KMS-11 (cell line): ENCODE results near the gene MED26.

Experiments
- H2AFZ ChIP-seq: fragments of 200-600 bp; sonication (generic); 2 replicates; pipeline ENCODE4 v1.6.1; 2016; ENCODE audit warnings: antibody characterized with exemption, mixed run types, low read depth
- H3K27ac ChIP-seq: fragments of 200-600 bp; sonication (generic); 2 replicates; pipeline ENCODE4 v1.6.1; 2016; ENCODE audit warnings: mild to moderate bottlenecking, mixed run types
- H3K27me3 ChIP-seq: fragments of 200-600 bp; sonication (generic); 2 replicates; pipeline ENCODE4 v1.6.1; 2017; ENCODE audit warnings: mild to moderate bottlenecking, low read depth, mixed run types, moderate library complexity; ENCODE audit not compliant: insufficient read depth
- H3K36me3 ChIP-seq: fragments of 200-600 bp; sonication (generic); 2 replicates; pipeline ENCODE4 v1.6.1; 2017; ENCODE audit warnings: mild to moderate bottlenecking, mixed run types; ENCODE audit not compliant: insufficient read depth
- H3K4me1 ChIP-seq: fragments of 200-600 bp; sonication (generic); 2 replicates; pipeline ENCODE4 v1.6.1; 2016; ENCODE audit warnings: mild to moderate bottlenecking, low read depth, mixed run types; ENCODE audit not compliant: poor library complexity, severe bottlenecking
- H3K4me2 ChIP-seq: fragments of 200-600 bp; sonication (generic); 2 replicates; pipeline ENCODE4 v1.7.0; 2016; ENCODE audit warnings: mild to moderate bottlenecking, mixed run types
- H3K4me3 ChIP-seq: fragments of 200-600 bp; sonication (generic); IDR thresholded peaks from 2 replicates; pipeline ENCODE4 v1.6.1; 2017; ENCODE audit warnings: low read depth, low read length, mixed read lengths; ENCODE audit not compliant: insufficient read depth
- H3K79me2 ChIP-seq: fragments of 200-600 bp; sonication (generic); 2 replicates; pipeline ENCODE4 v1.6.1; 2016; ENCODE audit warnings: low read depth, mixed run types; ENCODE audit not compliant: insufficient read depth
- H3K9ac ChIP-seq: fragments of 200-600 bp; sonication (generic); 2 replicates; pipeline ENCODE4 v1.6.1; 2016; ENCODE audit warnings: mild to moderate bottlenecking, mixed run types
- H4K20me1 ChIP-seq: fragments of 200-600 bp; sonication (generic); 2 replicates; pipeline ENCODE4 v1.6.1; 2016; ENCODE audit warnings: mild to moderate bottlenecking, mixed run types; ENCODE audit not compliant: insufficient read depth
- CTCF ChIP-seq: fragments of 200-600 bp; sonication (generic); conservative IDR thresholded peaks from 2 replicates; pipeline ENCODE4 v1.6.1; 2017; ENCODE audit warnings: low read depth, mild to moderate bottlenecking, antibody characterized with exemption, low read length, moderate library complexity, mixed read lengths

MED26 gene

DNA sequence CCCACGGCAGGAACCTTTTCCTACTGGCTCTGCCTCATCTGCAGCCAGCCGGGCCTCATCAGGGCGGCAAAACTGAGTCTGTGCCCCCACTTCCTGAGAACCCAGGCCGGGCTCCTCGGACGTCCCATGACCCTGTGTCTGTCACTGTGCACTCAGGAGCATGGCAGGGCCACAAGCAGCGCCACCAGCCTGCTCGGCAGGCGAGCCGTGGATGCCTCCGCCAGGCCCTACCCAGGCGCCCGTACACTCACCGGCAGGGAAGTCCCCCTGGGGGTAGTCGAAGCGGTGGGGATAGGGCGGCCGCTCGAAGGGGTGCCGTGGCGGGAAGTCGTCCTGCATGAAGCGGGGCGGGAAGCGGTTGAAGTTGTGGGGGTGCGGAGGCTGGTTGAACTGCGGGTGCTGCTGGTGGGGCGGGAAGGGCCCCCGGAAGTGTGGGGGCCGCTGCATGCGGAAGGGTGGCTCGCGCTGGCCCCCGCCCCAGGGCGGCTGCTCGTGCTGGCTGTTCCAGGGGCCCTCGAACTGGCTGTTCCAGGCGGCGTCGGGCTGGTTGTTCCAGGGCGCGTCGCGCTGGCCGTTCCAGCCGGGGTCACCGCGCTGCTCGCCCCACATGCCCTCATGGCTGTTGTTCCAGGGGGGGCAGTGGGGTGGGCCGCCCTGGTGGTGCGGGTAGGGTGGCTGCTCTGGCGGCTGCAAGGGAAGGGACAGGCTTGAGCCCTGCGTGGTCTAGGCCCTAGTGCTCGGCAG is 102.8 kb downstream of the MED26 start:
- H3K4me1 ChIP-seq, result no peaks in the 10 kb centered on the region
- H4K20me1 ChIP-seq, result no peaks in the 10 kb centered on the region
- H3K9ac ChIP-seq, result no peak overlapping the region
- peaks cover 7% of the 10 kb centered on the region; the same call in 1 of the 2 replicates for H3K36me3 ChIP-seq
- no peaks in the 10 kb centered on the region for H3K79me2 ChIP-seq
- no peak overlapping the region for H3K4me3 ChIP-seq
- no peak overlapping the region for H3K27ac ChIP-seq
- H3K4me2 ChIP-seq, result no peak overlapping the region
- H2AFZ ChIP-seq, result no peak overlapping the region
- H3K27me3 ChIP-seq, result no peaks in the 10 kb centered on the region
- no peak for TF ChIP-seq CTCF
